Keratinocyte (primary cell): ENCODE measurements around the gene TPCN1. TPM values are rescaled to one million over a fixed set of nuclear protein-coding genes. Genes with fewer than 3 reads are reported as not detected.

Experiments used
- DNase-seq: peaks from one replicate; pipeline ENCODE4 v3.0.0-alpha.2; 2011; ENCODE audit warnings: low read depth, missing footprints, low spot score
- FAIRE-seq: peaks from 2 replicates; lab custom pipeline; 2011; peaks lifted over from hg19 to GRCh38; lab: Jason Lieb, UNC
- H2AFZ ChIP-seq: 2 replicates; pipeline ENCODE4 v1.6.0; 2012; ENCODE audit warnings: low read length, control low read depth, inconsistent platforms; ENCODE audit not compliant: control insufficient read depth
- H3K27ac ChIP-seq: 2 replicates; pipeline ENCODE4 v1.5.1; 2011; ENCODE audit warnings: low read length; ENCODE audit not compliant: control insufficient read depth, insufficient read depth
- H3K27me3 ChIP-seq: 3 replicates; pipeline ENCODE4 v1.6.0; 2011; ENCODE audit warnings: low read length; ENCODE audit not compliant: control insufficient read depth, insufficient read depth; ENCODE audit errors: extremely low read depth
- H3K36me3 ChIP-seq, 2 experiments: 2 replicates in 1 of 2; 3 replicates in 1 of 2; pipeline ENCODE4 v1.5.1; 2011; ENCODE audit warnings: low read length in 2 of 2, mild to moderate bottlenecking in 1 of 2; ENCODE audit not compliant: control insufficient read depth in 2 of 2, insufficient read depth in 2 of 2; ENCODE audit errors: extremely low read depth in 1 of 2
- H3K4me1 ChIP-seq: 3 replicates; pipeline ENCODE4 v1.5.1; 2011; ENCODE audit warnings: low read length; ENCODE audit not compliant: control insufficient read depth, insufficient read depth; ENCODE audit errors: extremely low read depth
- H3K4me2 ChIP-seq: 3 replicates; pipeline ENCODE4 v1.6.0; 2011; ENCODE audit warnings: low read depth, low read length; ENCODE audit not compliant: control insufficient read depth, insufficient read depth; ENCODE audit errors: extremely low read depth
- H3K4me3 ChIP-seq, 3 experiments: fragments of 200-600 bp in 1 of 3; sonication (generic) in 1 of 3; 2 replicates in 2 of 3; 3 replicates in 1 of 3; pipeline ENCODE4 v1.5.1; 2011 to 2016; ENCODE audit warnings: low read length in 3 of 3, mild to moderate bottlenecking in 3 of 3, control low read depth in 2 of 3, inconsistent platforms in 1 of 3, low read depth in 1 of 3, mixed read lengths in 1 of 3, mixed run types in 1 of 3, moderate library complexity in 1 of 3; ENCODE audit not compliant: control insufficient read depth in 2 of 3, insufficient read depth in 2 of 3; ENCODE audit errors: extremely low read depth in 1 of 3
- H3K79me2 ChIP-seq: 2 replicates; pipeline ENCODE4 v1.6.0; 2012; ENCODE audit warnings: low read length; ENCODE audit not compliant: control insufficient read depth, insufficient read depth
- H3K9ac ChIP-seq: 3 replicates; pipeline ENCODE4 v1.6.0; 2011; ENCODE audit warnings: low read length; ENCODE audit not compliant: control insufficient read depth, insufficient read depth; ENCODE audit errors: extremely low read depth
- H3K9me1 ChIP-seq: 3 replicates; pipeline ENCODE4 v1.6.0; 2011; ENCODE audit warnings: low read length; ENCODE audit not compliant: control insufficient read depth, insufficient read depth; ENCODE audit errors: extremely low read depth
- H3K9me3 ChIP-seq: 2 replicates; pipeline ENCODE4 v1.5.1; 2012; ENCODE audit warnings: low read depth, low read length; ENCODE audit not compliant: control insufficient read depth
- H4K20me1 ChIP-seq: 3 replicates; pipeline ENCODE4 v1.6.0; 2011; ENCODE audit warnings: low read length; ENCODE audit not compliant: control insufficient read depth, insufficient read depth; ENCODE audit errors: extremely low read depth
- CTCF ChIP-seq, 3 experiments: IDR thresholded peaks in 1 of 3; conservative IDR thresholded peaks in 1 of 3; optimal IDR thresholded peaks in 1 of 3; 2 replicates in 2 of 3; 3 replicates in 1 of 3; pipeline versions ENCODE3 to v1.5.1; 2011; ENCODE audit warnings: low read length in 3 of 3, mild to moderate bottlenecking in 3 of 3, moderate library complexity in 2 of 3, control low read depth in 1 of 3, inconsistent platforms in 1 of 3; ENCODE audit not compliant: insufficient read depth in 2 of 3; ENCODE audit errors: extremely low read depth in 1 of 3
- EZH2 ChIP-seq: IDR thresholded peaks from one replicate; pipeline ENCODE4 v1.6.1; 2012; ENCODE audit warnings: inconsistent platforms, mild to moderate bottlenecking, low read length, moderate library complexity
- dilution Hi-C: fragments of 300-500 bp; cut with MboI; formaldehyde crosslinking; loops from one replicate; pipeline ENCODE4 v1.7.0; 2020; ENCODE audit warnings: low sequenced_read_pairs; ENCODE audit not compliant: extremely low pct_ligation_motif_present
- polyA plus RNA-seq, 5 experiments: library from polyadenylated mRNA; depleted of rRNA in 3 of 5; stranded (reverse) in 3 of 5; stranded (forward) in 1 of 5; unstranded in 1 of 5; fragments of >200 nt; gene quantifications; 1 replicate in 1 of 5; 2 replicates in 3 of 5; 3 replicates in 1 of 5; pipeline versions ENCODE4 v1.2.1 to v1.2.3, GENCODE V29; 2011 to 2012; ENCODE audit warnings: missing spikeins in 2 of 5, low read depth in 1 of 5, low replicate concordance in 1 of 5

TPCN1 gene
- polyA plus RNA-seq, 1 donor (not counting 4 experiments of a cell fraction or from before 2014, with no cell fraction given): 6.8 TPM

- FAIRE-seq (no peak), DNase-seq (no peak)
- Histone ChIP-seq H3K4me3 (peak overlapping the region; percentile 78 to 85 (median 80)), H3K9ac (peak overlapping the region; percentile 77), H2AFZ (peak overlapping the region; percentile 70), H3K9me3 (no peaks in the 10 kb centered on the region), H3K4me2 (peak overlapping the region; percentile 97), H4K20me1 (no peaks in the 10 kb centered on the region), H3K4me1 (peaks cover 5% of the 10 kb centered on the region), H3K27me3 (no peaks in the 10 kb centered on the region), H3K79me2 (no peaks in the 10 kb centered on the region), H3K27ac (peak overlapping the region; percentile 59), H3K9me1 (no peaks in the 10 kb centered on the region), H3K36me3 (peaks cover 4 to 7% of the 10 kb centered on the region in 2 experiments)
- TF ChIP-seq CTCF (optimal IDR thresholded peaks at IDR 0.05 in 1 of 3, IDR thresholded peaks at IDR 0.05 in 1 of 3, conservative IDR thresholded peaks at IDR 0.05 in 1 of 3; ENCODE audit: extremely low read depth in 1 of 3, insufficient read depth in 2 of 3, low read length in 3 of 3) (no peak), EZH2 (no peak)
- dilution Hi-C loops: no loop called here
Measured at GRCh38 chr12:113333877-113334785, 112.9 kb downstream of the TPCN1 start.

- Histone ChIP-seq H3K4me3 (peak within 1 kb of the TSS; percentile 78 to 85 (median 80)), H3K27ac (peak within 1 kb of the TSS; percentile 59), H4K20me1 (no peaks in the 10 kb centered on the region), H3K36me3 (peaks cover 4 to 5% of the 10 kb centered on the region in 2 experiments), H3K4me2 (peak within 1 kb of the TSS; percentile 97), H3K9me1 (no peaks in the 10 kb centered on the region), H3K9me3 (no peaks in the 10 kb centered on the region), H2AFZ (peak within 1 kb of the TSS; percentile 86), H3K27me3 (no peaks in the 10 kb centered on the region), H3K79me2 (no peaks in the 10 kb centered on the region), H3K9ac (peak within 1 kb of the TSS; percentile 77), H3K4me1 (peaks cover 5% of the 10 kb centered on the region)
- FAIRE-seq (no peak), DNase-seq (no peak)
- no peak for TF ChIP-seq EZH2
- TF ChIP-seq CTCF (optimal IDR thresholded peaks at IDR 0.05 in 1 of 3, IDR thresholded peaks at IDR 0.05 in 1 of 3, conservative IDR thresholded peaks at IDR 0.05 in 1 of 3; ENCODE audit: extremely low read depth in 1 of 3, insufficient read depth in 2 of 3, low read length in 3 of 3): no peak
- dilution Hi-C loops: no loop called here
Measured at GRCh38 chr12:113334786-113335539, 113.7 kb downstream of the TPCN1 start, which contains the start of gene SLC8B1. TSS of gene SLC8B1 (minus strand) at chr12:113335109. CDS start at chr12:113332878, 2,231 bp downstream.
